Tibial artery (tissue), 4 donors: ENCODE measurements around the gene SYT1.
A peak's percentile ranks its signal among the peaks of the same experiment; 100 is the strongest.

Experiments used
- DNase-seq, 2 donors: peaks; one replicate each; pipeline ENCODE4 v3.0.0-alpha.2; 2019
- H3K27ac ChIP-seq, 2 donors: fragments of 200-600 bp; sonication (generic) in 1 of 2; 1 replicate in 1 of 2; 2 replicates in 1 of 2; pipeline ENCODE4 v1.5.1; 2018 to 2019; ENCODE audit warnings: mild to moderate bottlenecking in 1 of 2
- H3K27me3 ChIP-seq, 2 donors: fragments of 200-600 bp; sonication (generic) in 1 of 2; one replicate each; pipeline versions ENCODE4 v1.5.1 to v1.6.0; 2016 to 2019
- H3K36me3 ChIP-seq, 3 donors: fragments of 200-600 bp; sonication (generic) in 2 of 3; one replicate each; pipeline ENCODE4 v1.5.1; 2016 to 2019; ENCODE audit warnings: mild to moderate bottlenecking in 2 of 3
- H3K4me1 ChIP-seq, 4 donors: fragments of 200-600 bp; sonication (generic) in 2 of 4; 1 replicate in 3 of 4; 2 replicates in 1 of 4; pipeline ENCODE4 v1.5.1; 2016 to 2019
- H3K4me3 ChIP-seq, 2 donors: fragments of 200-600 bp; sonication (generic) in 1 of 2; 1 replicate in 1 of 2; 2 replicates in 1 of 2; pipeline ENCODE4 v1.5.1; 2018 to 2019; ENCODE audit warnings: mild to moderate bottlenecking in 2 of 2
- H3K9me3 ChIP-seq, 3 donors: fragments of 200-600 bp; sonication (generic) in 1 of 3; one replicate each; pipeline ENCODE4 v1.5.1; 2016 to 2019
- intact Hi-C: fragments of 100-400 bp; cut with DNase I; formaldehyde crosslinking; loops from one replicate; pipeline ENCODE4 v1.15.0; 2023; ENCODE audit warnings: low total_unique reads
- TF ChIP-seq, protein P1 (sequence below), 2 experiments: fragments of 200-600 bp in 1 of 2; fragments of 450-650 bp in 1 of 2; IDR thresholded peaks; one replicate each; pipeline ENCODE4 v1.5.1; 2017 to 2019; ENCODE audit warnings: antibody characterized with exemption in 2 of 2, mild to moderate bottlenecking in 1 of 2, moderate library complexity in 1 of 2

Gene SYT1

GRCh38 chr12:79333144-79333543 is 468.6 kb downstream of the SYT1 start:
- H3K36me3 ChIP-seq: no peaks in the 10 kb centered on the region
- DNase-seq: no peak
- no peak overlapping the region for H3K27ac ChIP-seq
- no peak overlapping the region for H3K4me3 ChIP-seq
- TF ChIP-seq, protein P1, sequence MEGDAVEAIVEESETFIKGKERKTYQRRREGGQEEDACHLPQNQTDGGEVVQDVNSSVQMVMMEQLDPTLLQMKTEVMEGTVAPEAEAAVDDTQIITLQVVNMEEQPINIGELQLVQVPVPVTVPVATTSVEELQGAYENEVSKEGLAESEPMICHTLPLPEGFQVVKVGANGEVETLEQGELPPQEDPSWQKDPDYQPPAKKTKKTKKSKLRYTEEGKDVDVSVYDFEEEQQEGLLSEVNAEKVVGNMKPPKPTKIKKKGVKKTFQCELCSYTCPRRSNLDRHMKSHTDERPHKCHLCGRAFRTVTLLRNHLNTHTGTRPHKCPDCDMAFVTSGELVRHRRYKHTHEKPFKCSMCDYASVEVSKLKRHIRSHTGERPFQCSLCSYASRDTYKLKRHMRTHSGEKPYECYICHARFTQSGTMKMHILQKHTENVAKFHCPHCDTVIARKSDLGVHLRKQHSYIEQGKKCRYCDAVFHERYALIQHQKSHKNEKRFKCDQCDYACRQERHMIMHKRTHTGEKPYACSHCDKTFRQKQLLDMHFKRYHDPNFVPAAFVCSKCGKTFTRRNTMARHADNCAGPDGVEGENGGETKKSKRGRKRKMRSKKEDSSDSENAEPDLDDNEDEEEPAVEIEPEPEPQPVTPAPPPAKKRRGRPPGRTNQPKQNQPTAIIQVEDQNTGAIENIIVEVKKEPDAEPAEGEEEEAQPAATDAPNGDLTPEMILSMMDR (IDR thresholded peaks at IDR 0.05): no peak
- intact Hi-C loops: no loop called here
- H3K9me3 ChIP-seq: no peaks in the 10 kb centered on the region
- no peaks in the 10 kb centered on the region for H3K4me1 ChIP-seq
- H3K27me3 ChIP-seq: no peaks in the 10 kb centered on the region

GRCh38 chr12:79337662-79338290 is 473.2 kb downstream of the SYT1 start:
- H3K4me1 ChIP-seq: no peaks in the 10 kb centered on the region
- H3K36me3 ChIP-seq: no peaks in the 10 kb centered on the region
- H3K9me3 ChIP-seq: no peaks in the 10 kb centered on the region
- TF ChIP-seq, protein P1 (IDR thresholded peaks at IDR 0.05): no peak
- H3K4me3 ChIP-seq: no peak overlapping the region
- intact Hi-C loops: no loop called here
- no peaks in the 10 kb centered on the region for H3K27me3 ChIP-seq
- no peak overlapping the region for H3K27ac ChIP-seq
- no peak for DNase-seq

GRCh38 chr12:79344855-79345847 is 480.6 kb downstream of the SYT1 start:
- DNase-seq: no peak
- no peaks in the 10 kb centered on the region for H3K36me3 ChIP-seq
- no peaks in the 10 kb centered on the region for H3K9me3 ChIP-seq
- intact Hi-C loops: no loop called here
- no peaks in the 10 kb centered on the region for H3K4me1 ChIP-seq
- no peak overlapping the region for H3K4me3 ChIP-seq
- H3K27ac ChIP-seq: no peak overlapping the region
- TF ChIP-seq, protein P1 (IDR thresholded peaks at IDR 0.05): peak in 1 of 2 experiments; percentile 15
- no peaks in the 10 kb centered on the region for H3K27me3 ChIP-seq

DNA sequence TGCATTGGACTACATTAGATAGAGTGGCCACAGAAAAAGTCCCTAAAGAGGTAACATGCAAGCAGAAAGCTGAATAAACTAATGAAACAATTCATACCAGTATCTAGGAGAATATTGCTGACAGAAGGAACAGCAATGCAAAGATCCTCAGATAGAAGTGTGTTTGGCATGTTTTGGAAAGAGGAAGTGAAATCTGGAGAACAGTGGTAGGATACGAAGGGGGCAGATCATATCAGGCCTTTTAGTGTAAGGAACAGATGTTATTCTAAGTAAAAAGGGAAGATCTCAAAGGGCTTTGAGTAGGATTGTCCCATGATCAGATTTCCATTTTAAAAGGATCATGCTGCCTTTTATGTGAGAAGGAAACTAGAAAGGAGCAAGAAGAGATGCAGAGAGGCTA is 483.3 kb downstream of the SYT1 start:
- intact Hi-C loops: no loop called here
- H3K4me3 ChIP-seq: no peak overlapping the region
- TF ChIP-seq, protein P1 (IDR thresholded peaks at IDR 0.05): no peak
- no peaks in the 10 kb centered on the region for H3K27me3 ChIP-seq
- H3K4me1 ChIP-seq: no peaks in the 10 kb centered on the region
- no peak overlapping the region for H3K27ac ChIP-seq
- DNase-seq: no peak
- H3K36me3 ChIP-seq: no peaks in the 10 kb centered on the region
- H3K9me3 ChIP-seq: no peaks in the 10 kb centered on the region

- TF ChIP-seq, protein P1 (IDR thresholded peaks at IDR 0.05): no peak
- Histone ChIP-seq H3K27ac (no peak overlapping the region), H3K27me3 (no peaks in the 10 kb centered on the region), H3K4me1 (no peaks in the 10 kb centered on the region), H3K9me3 (no peaks in the 10 kb centered on the region), H3K4me3 (no peak overlapping the region), H3K36me3 (no peaks in the 10 kb centered on the region)
- intact Hi-C loops: no loop called here
- DNase-seq: no peak
These were observed 486.7 kb downstream of the SYT1 start for GRCh38 chr12:79351251-79351650.
